ENCODE data around the gene RPS15.

DNA sequence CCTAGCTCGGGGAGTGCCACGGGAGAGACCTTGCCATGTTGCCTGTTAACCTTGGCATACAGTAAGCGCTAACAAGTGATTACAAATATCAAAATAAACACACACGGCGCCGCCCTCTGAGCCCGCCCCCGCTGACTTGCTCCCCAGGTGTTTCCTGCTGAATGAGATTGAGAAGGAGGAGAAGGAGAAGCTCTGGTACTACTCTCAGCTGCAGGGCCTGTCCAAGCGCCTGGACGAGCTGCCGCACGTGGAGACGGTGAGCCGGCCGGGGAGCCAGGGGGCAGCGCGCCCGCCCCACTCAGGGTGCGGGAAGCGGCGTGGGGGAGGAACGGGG is 16.8 kb downstream of the RPS15 start:
- TF ChIP-seq, protein P1, sequence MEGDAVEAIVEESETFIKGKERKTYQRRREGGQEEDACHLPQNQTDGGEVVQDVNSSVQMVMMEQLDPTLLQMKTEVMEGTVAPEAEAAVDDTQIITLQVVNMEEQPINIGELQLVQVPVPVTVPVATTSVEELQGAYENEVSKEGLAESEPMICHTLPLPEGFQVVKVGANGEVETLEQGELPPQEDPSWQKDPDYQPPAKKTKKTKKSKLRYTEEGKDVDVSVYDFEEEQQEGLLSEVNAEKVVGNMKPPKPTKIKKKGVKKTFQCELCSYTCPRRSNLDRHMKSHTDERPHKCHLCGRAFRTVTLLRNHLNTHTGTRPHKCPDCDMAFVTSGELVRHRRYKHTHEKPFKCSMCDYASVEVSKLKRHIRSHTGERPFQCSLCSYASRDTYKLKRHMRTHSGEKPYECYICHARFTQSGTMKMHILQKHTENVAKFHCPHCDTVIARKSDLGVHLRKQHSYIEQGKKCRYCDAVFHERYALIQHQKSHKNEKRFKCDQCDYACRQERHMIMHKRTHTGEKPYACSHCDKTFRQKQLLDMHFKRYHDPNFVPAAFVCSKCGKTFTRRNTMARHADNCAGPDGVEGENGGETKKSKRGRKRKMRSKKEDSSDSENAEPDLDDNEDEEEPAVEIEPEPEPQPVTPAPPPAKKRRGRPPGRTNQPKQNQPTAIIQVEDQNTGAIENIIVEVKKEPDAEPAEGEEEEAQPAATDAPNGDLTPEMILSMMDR (IDR thresholded peaks at IDR 0.05; ENCODE audit: insufficient read depth, low read length): no peak
- no peak for TF ChIP-seq POLR2AphosphoS5 (IDR thresholded peaks at IDR 0.05; ENCODE audit: low read depth)

Measured in HL-60 (cell line).